Forelimb muscle (tissue), 1 donor: ENCODE data around the gene PCNX4. TPM values are rescaled to one million over a fixed set of nuclear protein-coding genes. Genes with fewer than 3 reads are reported as not detected.
A peak's percentile ranks its signal among the peaks of the same experiment; 100 is the strongest.
"Not testable (repeated sequence)": the region's sequence is repeated elsewhere in the genome, so short reads cannot be mapped to it uniquely, and the experiment has no call there.

Source experiments
- DNase-seq: peaks from one replicate; pipeline ENCODE4 v3.0.0-alpha.2; 2013; ENCODE audit warnings: low read depth
- polyA plus RNA-seq: library from polyadenylated mRNA; unstranded; fragments of 120-200 nt; gene quantifications from one replicate; pipeline ENCODE4 v1.2.1, GENCODE V29; 2013; ENCODE audit not compliant: insufficient read length

PCNX4 gene
- polyA plus RNA-seq: 51.7 TPM

DNA sequence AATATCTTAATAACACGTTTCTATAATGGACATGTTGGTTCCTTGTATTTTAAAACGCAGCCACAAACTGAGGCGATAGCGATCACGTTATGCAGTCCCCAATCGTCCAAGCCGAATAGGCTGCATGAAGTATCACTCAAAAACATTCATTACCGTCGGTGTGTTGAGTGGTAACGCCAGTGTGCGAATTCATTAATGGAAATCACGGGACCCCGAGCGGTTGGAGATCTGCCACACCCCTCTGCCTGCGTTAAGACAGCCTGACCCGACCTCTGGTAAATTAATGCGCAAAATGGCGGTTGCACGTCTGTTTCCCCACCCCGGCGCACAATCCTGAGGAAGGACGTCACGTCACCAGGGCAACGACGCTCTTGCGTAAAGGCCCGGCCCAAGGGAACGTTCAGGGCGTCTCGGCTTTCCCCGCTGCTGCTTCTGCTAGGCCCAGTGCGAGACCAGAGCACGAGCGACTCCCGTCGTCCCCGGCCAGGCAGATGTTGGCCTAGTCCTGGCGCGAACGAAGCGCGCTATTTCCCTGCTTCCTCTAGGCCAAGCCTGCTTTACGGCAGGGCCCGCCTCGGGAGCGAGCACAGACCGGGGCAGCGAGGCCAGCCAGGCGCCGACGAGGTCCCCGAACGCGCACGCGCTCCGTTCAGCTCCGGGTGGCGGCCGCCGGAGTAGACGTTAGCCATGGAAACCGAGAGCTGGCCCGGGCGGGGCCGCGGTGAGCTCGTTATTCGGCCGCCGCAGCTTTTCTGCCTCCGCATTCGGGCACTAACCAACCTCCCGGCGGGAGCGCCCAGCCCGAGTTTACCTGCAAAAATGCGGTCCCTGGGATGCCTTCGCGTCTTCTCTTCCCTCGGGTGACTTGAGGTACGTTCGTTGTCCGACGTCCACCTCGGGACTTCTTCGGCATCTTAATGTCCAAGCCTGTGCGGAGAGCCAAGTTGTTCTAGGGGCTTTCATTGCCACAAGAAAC, at the start of gene PCNX4:
Gene PCNX4 (plus strand): TSS at position 374 of the 976 bp plus-strand sequence. CDS start 15,716 bp downstream, outside the sequence.
- peak; percentile 97 for DNase-seq

DNA sequence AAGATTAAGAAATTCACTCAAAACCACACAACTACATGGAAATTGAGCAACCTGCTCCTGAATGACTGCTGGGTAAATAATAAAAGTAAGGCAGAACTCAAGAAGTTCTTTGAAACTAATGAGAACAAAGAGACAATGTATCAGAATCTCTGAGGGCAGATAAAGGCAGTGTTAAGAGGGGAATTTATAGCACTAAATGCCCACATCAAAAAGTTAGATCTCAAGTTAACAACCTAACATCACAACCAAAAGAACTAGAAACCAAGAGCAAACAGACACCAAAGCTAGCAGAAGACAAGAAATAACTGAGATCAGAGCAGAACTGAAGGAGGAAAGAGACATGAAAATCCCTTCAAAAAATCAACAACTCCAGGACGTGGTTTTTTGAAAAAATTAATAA, 43.7 kb upstream of the PCNX4 start:
- not testable (repeated sequence) for DNase-seq

DNA sequence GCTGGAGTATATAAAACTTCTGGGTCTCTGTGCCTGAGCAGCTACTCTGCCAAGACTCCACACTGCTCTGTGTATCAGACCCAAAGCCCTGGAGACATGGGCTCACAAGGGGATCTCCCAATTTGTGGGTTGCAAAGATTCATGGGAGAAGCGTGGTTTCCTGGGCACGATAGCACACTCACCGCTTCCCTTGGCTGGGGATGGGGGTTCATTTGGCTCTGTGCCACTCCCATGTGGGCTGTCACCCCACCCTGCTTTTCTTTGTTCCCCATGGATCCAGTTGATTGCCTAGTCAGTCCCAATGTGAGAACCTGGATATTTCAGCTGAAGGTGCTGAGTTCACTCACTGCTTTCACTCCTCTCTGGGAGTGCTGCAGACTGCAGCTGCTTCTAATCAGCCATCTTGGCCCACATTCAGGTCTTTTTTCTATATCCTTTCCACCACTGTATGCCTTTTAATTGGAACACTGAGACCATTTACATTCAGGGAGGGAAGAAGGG, 40.0 kb upstream of the PCNX4 start:
- peak; percentile 52 for DNase-seq

DNA sequence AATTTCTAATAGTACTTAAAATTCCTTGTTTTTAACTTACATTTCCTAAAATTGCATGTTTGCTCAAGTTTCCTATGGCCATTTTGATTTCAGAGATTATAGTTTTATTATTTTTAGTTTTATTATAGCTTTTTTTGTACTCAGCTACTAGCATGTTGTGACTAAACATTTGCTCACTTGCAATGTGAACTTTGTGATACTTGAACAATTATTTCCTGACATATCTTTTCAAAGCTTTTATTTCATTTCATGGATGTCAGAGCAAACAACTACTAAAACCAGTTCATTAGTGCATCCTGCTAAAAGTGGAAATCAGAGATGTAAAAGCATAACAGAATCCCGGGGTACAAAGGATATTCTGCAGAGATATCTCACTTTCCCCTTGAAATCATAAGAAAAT, 33.6 kb upstream of the PCNX4 start:
- no peak for DNase-seq

DNA sequence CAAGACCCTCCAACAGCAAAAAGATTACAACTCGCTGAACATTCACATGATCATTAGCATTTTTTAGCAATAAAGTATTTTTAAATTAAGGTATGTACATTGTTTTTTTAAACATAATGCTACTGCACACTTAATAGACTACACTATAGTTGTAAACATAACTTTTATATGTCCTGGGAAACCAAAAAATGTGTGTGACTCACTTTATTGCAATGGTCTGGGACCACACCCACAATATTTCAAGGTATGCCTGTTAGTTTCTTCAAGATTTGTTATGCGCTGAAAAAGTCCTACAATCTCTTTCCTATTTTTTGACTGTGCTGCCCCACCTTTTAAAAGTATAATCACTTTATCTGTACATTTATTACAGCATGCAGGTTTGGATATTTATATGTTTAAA, 30.4 kb upstream of the PCNX4 start:
- no peak for DNase-seq

DNA sequence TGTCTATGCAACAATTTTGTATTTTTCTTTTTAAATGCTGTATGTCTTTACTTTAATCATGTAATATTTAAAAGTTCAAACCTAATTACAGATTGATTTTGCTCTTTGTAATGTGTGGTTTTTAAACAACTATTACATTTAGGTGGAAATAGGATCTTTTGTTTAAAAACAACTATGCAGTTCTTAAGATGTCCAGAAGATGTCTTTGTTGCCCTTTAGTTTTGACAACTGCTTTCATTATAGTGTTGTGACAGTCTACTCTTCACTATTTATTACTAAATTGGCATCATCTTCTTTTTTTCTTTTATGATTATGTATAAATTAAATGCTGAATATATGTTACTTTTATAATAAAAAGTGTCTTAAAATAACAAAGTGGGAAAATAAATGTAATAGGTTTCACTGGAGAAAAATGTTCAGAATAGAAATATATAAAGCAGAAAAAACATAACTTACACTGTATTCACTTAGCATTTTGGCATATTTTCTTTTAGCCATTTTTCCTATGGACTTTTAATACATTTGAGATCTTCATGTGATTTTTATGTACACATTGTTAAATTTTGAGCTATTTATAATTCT, 27.1 kb upstream of the PCNX4 start:
- DNase-seq: peak; percentile 24

DNA sequence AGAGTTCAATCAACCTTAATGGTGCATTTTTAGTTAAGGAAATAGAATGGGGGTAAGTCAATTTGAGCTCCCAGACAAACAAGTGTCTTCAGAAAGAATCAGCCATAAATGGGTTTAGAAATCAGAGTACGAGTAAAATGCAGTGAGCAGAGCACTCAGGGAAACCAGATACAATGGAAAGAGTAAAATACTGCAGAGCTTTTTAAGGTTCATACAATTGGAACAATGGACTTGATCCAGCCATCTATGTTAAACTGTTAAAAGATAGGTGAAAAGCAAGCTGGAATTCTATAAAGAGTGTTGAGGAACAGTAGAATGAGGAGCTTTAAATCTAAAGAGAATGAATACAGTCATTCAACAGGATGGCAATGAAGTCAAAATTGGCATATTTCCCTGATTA, 23.8 kb upstream of the PCNX4 start:
- no peak for DNase-seq

DNA sequence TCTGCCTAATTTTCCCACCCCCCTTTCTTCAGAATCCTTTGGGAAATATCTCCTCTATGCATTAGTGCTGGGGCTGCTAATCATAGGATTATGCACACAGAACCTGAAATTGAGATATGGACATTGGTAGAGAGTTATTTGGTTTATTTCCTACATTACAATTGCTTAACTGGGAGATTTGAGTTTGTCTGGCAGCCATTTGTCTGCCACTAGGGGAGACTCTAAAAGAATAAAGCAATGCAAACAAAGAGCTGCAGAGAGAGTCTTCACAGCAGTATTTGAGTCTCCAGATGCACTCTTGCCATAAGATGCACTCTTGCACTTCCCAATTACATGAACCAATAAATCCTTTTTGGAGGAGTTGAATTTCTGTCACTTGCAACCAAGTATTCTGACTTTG, 12.0 kb upstream of the PCNX4 start:
- no peak for DNase-seq

DNA sequence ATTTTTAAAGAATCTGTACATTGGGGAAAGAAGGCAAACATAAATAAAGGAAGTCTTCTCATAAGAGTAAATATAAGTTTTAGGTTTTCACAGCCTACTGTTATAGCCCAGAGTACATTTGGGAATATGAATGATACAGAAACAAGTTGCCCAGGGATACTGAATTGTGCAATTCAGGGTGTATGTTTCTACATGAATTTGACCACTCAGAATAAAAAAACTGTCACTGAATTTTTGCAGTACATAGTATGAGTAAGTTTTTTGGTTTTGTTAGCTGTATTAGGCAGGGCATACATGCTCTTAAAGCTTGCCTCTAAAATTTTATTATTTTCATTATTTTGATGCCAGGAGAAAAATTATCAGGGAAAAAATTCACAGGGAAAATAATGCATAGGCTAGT, 6.6 kb upstream of the PCNX4 start:
- DNase-seq: no peak

DNA sequence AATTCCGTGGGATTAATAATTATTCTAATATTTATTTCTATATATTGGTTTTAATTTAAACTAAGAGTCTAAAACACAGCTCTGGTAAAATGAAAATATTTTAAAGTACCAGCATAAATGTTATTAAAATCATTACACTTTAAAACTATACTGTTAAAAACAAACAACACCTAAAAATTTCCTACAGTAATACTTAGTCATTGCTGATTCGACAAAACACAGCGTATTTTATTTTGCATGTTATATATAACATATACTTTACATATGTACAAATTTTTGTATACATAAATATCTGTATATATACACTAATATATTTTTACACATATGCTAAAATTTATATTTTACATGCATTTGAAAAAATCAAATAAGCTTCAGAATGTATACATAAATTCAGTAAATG, 6.0 kb upstream of the PCNX4 start:
- no peak for DNase-seq

DNA sequence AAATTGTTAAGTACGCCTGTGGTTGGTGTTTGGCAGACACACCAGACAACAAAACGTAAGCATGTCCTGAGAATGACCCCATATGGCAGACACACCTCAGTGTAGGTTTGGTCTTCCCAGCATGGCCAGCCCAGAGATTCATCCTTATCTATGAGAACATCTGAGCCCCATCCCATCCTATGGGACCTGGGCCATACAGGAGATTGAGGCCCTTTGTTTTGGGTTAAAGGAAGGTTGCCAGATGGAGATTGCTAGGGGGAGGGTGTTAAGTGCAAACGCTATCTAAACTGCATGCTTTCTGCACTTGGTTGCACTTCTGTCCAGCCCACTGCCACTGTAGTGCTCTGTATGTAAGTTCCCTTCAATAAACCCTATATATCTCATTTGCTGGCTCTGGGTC, 4.1 kb upstream of the PCNX4 start:
- no peak for DNase-seq

DNA sequence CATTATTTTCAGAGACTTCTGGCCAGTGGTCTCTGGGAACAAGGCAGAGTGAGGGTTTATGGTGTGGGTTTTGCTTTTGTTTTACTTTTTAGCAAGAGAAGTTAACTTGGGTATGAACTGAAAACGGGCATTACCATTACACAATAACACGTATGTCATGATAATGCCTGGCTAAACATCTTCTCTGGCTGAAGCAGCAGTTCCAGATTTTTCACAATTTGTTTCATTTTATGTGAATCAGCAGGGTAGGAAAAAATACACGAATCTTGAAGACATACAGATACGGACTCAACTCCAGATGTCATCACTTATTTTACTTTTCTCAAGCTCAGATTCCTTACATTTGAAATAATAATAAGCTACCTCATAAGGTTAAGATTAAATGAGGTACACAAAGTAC, 2.5 kb upstream of the PCNX4 start:
- no peak for DNase-seq

DNA sequence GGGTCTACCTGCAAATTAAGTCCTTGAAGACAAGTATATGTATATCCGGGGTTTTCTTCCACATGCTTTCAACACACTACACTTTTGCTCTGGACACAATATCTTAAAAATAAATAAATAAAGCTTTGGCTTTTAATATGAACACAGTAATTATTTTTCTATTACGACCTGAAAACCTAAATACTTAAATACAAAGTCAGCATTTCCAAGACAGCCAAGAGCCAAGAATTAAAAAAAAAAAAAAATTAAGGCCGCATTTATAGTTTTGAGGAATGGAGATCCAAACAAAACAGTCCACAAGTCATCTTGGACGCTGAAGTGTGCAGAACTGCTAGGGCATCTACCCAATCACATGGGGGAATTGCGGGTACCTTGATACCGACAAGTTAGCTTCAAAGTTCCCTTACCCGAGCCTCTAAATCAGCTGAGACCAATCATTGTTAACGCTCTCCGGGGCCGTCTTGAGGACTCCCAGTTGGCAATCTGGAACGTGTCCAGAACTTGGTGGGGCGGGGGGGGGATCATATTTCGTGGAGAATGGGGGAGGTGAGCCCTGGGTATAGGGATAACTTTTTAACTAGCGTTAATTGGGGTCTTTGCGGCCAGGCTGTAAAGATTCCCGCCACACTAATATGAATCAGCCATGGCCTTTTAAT, 731 bp upstream of the PCNX4 start:
- peak; percentile 26 for DNase-seq

DNA sequence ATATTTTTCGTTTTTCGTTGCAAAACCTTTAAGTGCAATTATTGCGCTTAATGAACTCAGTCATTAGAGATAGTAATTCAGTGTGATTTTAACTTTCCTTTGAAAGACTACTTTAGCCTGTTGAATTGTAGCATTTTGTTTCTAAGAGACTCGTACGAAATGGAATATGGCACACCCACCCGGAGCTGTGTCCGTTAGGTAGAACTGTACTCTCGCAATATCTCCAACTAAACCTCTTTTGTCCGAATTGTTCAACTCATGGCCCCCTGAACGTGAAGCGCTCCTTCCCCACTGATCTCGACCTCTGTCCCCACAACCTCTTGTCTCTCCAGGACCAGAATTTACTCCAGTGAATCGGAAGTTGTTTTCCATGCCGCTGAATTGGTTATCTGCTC, 800 bp downstream of the PCNX4 start:
- peak; percentile 32 for DNase-seq

DNA sequence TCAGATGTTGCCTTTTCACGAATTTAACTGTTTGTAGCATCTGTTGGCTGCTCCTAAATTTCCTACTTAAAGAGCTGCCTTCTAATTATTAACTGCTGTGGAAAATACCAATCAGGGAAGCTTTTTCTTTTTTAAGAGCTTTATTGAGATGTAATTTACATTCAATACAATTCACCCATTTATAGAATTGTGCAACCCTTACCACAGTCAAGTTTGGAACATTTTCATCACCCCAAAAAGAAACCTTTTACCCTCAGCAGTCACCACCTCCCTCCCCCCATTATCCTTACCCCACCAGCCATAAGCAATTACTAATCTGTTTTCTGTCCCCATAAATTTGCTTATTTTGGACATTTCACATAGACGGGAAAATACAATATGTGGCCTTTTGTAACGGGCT, 1.4 kb downstream of the PCNX4 start:
- no peak for DNase-seq

DNA sequence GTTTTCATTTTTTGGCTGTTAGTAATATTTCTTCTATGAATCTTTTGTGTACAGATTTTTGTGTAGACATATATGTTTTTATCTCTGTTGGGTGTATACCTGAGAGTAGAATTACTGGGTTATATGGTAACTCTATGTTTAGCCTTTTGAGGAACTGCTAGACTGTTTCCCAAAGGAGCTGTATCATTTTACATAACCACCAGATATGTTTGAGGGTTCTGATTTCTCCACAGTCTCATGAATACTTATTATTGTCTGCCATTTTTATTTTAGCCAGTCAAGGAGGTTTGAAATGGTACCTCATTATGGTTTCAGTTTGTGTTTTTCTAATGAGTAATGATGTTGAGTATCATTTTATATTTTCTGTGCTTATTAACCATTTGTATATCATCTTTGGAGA, 1.9 kb downstream of the PCNX4 start:
- no peak for DNase-seq

DNA sequence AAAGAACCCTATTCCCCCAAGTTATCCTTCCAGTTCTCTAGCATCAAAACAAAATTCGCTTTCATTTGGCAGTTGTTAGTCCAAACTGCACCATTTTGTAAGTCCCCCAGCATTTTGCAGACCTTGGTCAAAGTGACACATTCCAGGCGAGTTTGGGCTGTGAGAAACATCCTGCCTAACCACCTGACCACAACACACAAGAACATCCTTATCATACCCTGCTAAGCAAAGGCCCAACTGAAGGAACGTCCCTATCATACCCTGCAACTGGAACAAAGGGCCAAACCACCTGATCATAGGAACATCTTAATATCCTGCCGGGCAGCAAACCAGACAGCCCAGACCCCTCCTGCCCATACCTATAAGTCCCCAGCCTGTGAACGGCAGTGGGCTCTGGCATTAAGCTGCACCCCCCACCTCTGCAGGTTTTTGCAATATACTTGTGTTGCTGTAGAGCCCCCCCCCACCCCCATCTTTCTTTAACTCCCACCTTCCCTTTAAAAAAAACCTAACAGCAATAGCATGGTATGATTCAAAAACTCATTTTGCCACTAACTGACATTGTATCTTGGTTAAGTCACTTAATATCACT, 2.7 kb downstream of the PCNX4 start:
- DNase-seq: no peak

DNA sequence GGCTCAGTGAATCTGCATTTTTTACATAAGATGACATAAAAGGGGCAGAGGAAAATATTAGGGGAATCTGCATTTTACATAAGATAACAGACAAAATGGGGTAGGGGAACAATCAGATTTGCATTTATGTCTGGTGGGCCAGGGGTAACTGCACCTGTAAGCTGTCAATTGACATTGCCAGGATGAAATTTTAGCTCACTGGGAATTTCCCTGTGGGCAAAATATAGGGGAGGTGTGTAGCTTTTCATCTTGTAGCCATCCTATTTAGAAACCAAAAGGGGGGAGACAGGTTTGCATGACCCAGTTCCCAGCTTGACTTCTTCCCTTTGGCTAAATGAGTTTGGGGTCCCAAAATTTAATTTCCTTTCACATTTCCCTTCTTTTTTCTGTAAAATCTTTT, 3.5 kb downstream of the PCNX4 start:
- no peak for DNase-seq

DNA sequence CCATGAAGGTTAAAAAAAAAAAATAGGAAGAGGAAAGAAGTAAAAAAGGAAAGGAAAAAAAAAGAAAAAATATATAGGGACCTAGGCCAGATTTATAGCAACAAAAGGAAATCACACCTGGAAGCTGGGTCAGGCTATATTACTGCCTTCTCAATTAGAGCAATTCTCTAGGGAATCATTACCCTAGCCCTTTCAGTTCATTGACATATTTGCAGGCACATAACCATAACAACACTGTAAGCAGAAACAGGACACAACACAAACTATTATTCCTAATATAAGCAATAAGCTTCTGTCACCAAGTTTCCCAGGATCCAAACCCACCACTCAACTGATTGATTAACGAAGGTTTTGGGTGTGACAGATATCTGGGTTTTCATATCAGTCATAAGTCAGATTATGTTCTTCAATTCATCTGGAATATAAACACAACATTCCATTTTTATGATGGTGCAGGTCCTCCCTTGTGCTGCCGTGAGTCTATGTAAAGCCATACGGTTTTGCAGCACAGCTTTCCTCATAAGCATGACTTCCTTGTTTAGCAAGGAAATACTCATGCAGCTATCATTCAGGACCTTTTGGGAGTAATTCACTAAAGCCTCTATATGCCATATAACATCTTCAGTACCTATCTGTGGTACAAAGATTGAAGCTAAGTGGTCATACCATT, 4.2 kb downstream of the PCNX4 start:
- DNase-seq: no peak

DNA sequence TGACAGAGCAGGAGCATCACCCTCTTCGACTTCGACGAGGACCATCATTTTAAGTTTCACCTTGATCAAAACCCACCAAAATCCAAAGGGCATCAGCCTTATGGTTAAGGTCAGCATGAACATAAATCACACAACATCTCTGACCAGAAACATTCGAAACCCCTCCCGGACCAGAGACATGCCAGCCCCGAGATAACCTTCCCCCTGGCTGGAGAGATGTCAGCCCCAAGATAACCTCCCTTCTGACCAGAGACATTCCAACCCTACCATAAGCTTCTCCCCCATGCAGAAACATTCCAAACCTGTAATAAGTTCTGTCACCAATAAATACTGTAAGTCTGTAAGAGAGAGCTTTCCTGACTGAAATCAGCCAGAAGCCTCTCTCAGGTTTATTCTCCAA, 6.3 kb downstream of the PCNX4 start:
- DNase-seq: no peak

DNA sequence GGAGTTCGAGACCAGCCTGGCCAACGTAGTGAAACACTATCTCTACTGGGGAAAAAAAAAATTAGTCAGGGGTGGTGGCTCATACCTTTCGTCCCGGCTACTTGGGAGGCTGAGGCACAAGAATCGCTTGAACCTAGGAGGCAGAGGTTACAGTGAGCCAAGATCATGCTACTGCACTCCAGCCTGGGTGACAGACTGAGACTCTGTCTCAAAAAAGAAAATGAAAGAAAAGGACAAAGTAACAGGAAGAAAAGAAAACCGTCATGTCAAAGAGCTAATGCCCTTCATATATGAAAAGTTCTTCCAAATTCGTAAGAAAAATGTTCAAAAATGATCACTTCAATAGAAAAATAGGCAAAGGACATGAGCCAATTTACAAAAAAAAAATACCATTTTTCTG, 8.1 kb downstream of the PCNX4 start:
- not testable (repeated sequence) for DNase-seq

DNA sequence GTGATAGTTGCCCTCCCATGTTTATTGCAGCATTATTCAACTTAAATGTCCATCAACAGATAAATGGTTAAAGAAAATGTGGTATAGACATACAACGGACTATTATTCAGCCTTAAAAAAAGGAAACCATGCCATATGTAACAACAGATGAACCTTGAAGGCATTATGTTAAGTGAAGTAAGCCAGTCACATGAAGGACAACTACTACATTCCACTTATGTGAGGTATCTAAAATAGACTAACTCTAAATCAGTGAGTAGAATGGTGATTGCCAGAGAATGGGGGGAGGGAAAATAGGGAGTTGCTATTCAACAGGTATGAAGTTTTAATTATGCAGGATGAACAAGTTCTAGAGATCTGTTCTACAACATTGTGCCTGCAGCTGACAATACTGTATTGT, 10.1 kb downstream of the PCNX4 start:
- DNase-seq: no peak
